ENCODE measurements around the gene PUM1. TPM values are rescaled to one million over a fixed set of nuclear protein-coding genes. Genes with fewer than 3 reads are reported as not detected.
A peak's percentile ranks its signal among the peaks of the same experiment; 100 is the strongest.

PUM1 gene
- total RNA-seq, 1 donor from 2014 or later = 42.4 TPM

DNA sequence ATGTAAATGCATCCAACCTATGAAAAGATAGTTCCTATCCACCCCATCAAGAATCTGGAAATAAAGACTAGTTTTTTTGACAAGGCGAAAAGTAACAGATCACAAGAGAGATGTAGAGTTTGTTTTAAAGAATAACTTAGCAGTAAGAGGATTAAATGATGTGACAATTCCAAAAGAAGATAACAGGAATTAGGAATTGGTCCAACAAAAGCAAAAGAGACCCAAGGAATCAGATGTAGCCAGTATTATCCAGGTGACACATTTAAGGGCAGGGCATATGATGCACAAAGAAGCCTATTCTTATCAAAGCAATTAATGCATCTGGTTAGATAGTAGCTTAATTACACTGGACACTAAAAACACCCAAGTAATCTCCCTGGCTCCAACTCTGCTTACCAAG is 53.8 kb downstream of the PUM1 start:
- no peak for DNase-seq (ENCODE audit: low read depth)
- no peak overlapping the region for H3K4me3 ChIP-seq (ENCODE audit: low read depth, low read length)
- TF ChIP-seq, protein P1, sequence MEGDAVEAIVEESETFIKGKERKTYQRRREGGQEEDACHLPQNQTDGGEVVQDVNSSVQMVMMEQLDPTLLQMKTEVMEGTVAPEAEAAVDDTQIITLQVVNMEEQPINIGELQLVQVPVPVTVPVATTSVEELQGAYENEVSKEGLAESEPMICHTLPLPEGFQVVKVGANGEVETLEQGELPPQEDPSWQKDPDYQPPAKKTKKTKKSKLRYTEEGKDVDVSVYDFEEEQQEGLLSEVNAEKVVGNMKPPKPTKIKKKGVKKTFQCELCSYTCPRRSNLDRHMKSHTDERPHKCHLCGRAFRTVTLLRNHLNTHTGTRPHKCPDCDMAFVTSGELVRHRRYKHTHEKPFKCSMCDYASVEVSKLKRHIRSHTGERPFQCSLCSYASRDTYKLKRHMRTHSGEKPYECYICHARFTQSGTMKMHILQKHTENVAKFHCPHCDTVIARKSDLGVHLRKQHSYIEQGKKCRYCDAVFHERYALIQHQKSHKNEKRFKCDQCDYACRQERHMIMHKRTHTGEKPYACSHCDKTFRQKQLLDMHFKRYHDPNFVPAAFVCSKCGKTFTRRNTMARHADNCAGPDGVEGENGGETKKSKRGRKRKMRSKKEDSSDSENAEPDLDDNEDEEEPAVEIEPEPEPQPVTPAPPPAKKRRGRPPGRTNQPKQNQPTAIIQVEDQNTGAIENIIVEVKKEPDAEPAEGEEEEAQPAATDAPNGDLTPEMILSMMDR (conservative IDR thresholded peaks at IDR 0.05; ENCODE audit: low read depth, low read length) = no peak

DNA sequence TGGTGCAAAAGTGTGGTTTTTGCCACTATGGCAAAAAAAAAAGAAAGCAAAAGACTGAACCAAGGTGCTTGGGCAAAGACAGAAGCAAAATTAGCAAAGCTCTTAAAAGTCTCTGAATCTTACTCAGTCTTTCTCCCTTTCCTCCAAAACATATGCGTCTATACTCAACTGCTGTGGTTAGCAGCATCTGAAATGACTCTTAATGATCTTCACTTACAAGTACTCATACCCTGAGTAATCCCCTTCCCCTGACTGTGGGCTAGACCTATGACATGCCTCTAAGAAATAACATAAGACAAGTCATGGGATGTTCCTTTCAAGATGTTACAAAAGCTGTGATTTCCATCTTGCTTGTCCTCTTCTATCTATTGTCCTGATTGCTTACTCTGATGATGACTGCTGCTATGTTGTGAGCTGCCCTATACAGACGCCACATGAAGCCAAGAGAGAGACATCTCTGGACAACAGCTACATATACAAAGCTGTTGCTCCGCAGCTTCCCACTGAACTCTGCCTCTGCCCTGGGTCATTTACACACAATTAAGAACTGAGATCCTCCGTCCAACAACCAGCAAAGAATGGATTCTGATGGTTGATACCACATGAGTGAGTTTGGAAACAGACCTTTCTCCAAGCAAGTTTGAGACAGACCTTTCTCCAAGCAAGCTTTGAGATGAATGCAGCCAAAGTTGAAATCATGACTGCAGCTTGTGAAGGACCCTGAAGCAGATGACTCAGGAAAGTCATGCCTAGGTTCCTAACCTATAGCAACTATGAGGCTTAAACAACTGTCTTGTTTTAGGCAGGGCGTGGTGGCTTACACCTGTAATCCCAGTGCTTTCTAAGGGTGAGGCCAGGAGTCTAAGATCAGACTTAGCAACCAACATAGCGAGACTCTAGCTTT is 55.2 kb downstream of the PUM1 start:
- TF ChIP-seq, protein P1 (conservative IDR thresholded peaks at IDR 0.05; ENCODE audit: low read depth, low read length) = no peak
- DNase-seq (ENCODE audit: low read depth) = no peak
- H3K4me3 ChIP-seq (ENCODE audit: low read depth, low read length) = no peak overlapping the region

DNA sequence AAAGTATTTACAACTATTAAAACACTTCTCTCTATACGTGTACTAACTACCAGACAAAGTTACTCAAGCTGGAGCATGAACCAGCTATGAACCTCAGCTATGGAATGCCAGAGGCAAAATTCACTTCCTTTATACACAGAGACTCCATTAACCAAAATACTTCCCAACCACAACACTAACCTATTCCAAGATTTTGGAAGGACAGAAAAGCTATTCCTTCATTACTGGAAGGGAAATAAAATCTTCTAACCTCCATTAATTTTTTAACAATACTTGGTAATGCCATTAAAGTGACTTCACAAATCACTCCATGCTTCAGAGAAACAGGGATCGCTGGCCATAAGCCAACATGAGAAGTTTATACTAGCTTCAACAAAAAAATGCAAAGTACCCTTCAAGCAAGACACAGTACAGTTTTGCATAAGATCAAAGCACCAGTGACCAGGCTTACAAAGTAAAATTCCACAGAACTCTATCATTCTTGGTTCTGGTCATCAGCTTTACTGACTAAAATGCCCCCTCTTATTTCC is 58.0 kb downstream of the PUM1 start:
- H3K4me3 ChIP-seq (ENCODE audit: low read depth, low read length) = no peak overlapping the region
- DNase-seq (ENCODE audit: low read depth) = peak; percentile 58
- TF ChIP-seq, protein P1 (conservative IDR thresholded peaks at IDR 0.05; ENCODE audit: low read depth, low read length) = no peak

DNA sequence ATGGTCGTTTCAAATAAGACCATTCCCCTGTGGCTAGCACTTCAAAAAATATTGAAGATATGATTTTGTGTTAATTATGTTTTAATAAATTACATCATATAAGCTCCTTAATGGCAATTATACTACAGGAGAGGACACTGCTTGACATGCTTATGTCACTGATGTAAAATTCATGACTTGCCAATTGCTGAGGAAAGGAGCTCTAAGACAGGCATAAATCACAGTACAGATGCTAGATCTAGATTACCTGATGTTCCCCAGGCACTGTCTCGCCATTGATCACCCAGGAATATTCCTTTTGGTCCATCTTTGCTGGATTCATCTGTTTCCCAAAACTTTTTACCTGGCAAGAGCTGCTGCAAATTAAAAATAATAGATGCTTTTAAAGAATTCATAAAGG is 58.8 kb downstream of the PUM1 start:
- no peak for DNase-seq (ENCODE audit: low read depth)
- TF ChIP-seq, protein P1 (conservative IDR thresholded peaks at IDR 0.05; ENCODE audit: low read depth, low read length) = no peak
- H3K4me3 ChIP-seq (ENCODE audit: low read depth, low read length) = no peak overlapping the region

DNA sequence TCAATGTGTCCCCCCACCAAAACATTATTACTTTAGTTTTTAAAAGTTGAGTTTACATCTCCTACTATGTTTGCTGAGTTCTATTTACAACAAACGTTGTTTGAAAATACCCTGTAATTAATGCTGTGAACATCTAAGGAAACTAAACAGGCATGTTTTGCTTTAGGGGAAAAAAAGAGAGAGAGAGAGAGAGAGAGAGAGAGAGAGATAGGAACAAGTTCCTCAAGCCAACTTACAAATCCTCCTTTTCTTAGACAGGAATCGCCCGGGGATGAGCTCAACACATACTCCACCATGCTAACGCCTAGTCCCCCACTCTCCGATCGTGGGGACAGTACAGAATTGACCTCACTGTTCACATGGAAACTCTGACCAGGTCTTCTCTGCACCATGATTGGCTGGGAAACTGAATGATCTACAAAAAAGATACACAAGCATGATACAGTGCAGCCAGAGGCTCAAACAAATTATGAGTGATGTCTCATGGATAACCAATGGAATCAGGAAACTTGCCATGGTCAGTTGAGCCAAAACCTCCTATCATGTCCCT is 59.8 kb downstream of the PUM1 start:
- TF ChIP-seq, protein P1 (conservative IDR thresholded peaks at IDR 0.05; ENCODE audit: low read depth, low read length) = no peak
- DNase-seq (ENCODE audit: low read depth) = no peak
- no peak overlapping the region for H3K4me3 ChIP-seq (ENCODE audit: low read depth, low read length)

DNA sequence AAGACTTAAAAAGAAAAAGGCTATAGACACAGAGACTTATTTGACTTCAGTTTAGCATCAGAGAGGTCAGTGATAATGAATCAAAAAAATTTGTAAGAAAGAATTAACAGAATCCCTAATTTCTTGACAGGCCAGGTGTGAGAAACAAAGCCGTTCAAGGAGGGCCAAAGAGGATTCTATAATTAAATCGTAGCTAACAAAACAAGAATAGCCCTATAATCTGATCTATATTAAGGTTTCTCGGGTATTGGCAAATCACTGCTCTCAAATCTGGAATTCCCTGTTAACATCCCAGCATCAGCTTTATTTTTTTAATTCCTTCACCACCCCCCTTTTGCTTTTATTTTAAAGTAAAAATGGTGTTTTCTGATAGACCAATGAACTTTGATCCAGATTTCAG is 60.3 kb downstream of the PUM1 start:
- TF ChIP-seq, protein P1 (conservative IDR thresholded peaks at IDR 0.05; ENCODE audit: low read depth, low read length) = no peak
- DNase-seq (ENCODE audit: low read depth) = no peak
- no peak overlapping the region for H3K4me3 ChIP-seq (ENCODE audit: low read depth, low read length)
